ENCODE measurements around the gene CIBAR2.

Gene CIBAR2

GRCh38 chr16:85086347-85087291 lies 25.7 kb downstream of the CIBAR2 start:
- Histone ChIP-seq H3K27ac (replicated peaks) (no peak overlapping the region), H3K4me3 (replicated peaks; ENCODE audit: insufficient read depth, low read length) (no peak overlapping the region), H3K27me3 (ENCODE audit: insufficient read depth, poor library complexity, severe bottlenecking) (peaks cover 37% of the 10 kb centered on the region)
- TF ChIP-seq GABPA (IDR thresholded peaks at IDR 0.05; ENCODE audit: low read depth) (no peak), REST (IDR thresholded peaks at IDR 0.05; ENCODE audit: insufficient replicate concordance, low read depth) (no peak), SPI1 (IDR thresholded peaks at IDR 0.05; ENCODE audit: borderline replicate concordance, low read depth) (no peak), POLR2AphosphoS5 (IDR thresholded peaks at IDR 0.05; ENCODE audit: low read depth) (no peak)
- TF ChIP-seq, protein P1, sequence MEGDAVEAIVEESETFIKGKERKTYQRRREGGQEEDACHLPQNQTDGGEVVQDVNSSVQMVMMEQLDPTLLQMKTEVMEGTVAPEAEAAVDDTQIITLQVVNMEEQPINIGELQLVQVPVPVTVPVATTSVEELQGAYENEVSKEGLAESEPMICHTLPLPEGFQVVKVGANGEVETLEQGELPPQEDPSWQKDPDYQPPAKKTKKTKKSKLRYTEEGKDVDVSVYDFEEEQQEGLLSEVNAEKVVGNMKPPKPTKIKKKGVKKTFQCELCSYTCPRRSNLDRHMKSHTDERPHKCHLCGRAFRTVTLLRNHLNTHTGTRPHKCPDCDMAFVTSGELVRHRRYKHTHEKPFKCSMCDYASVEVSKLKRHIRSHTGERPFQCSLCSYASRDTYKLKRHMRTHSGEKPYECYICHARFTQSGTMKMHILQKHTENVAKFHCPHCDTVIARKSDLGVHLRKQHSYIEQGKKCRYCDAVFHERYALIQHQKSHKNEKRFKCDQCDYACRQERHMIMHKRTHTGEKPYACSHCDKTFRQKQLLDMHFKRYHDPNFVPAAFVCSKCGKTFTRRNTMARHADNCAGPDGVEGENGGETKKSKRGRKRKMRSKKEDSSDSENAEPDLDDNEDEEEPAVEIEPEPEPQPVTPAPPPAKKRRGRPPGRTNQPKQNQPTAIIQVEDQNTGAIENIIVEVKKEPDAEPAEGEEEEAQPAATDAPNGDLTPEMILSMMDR (IDR thresholded peaks at IDR 0.05; ENCODE audit: insufficient read depth, low read length) = peak; percentile 70
- DNase-seq (ENCODE audit: low read depth in 1 of 2, low spot score in 1 of 2) = peak in 1 of 2 experiments; percentile 63

DNA sequence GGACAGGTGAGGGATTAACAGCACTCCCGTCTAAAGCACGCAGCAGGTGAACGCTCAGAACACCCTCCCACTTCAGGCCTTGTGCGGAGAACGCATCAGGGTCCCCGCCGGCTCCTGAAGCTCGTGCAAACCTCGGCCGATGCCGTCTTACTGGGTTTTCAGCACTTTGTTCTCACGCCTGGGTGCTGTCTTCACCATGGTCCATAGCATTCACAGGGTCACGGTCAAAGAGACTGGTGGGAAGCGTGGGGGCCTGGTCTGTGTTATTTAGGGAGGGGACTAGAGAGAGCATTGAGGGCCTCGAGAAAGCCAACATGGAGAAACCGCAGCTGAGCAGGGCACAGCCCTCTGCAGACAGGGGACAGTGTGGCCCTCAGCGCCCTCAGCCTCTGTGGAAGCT lies 26.6 kb downstream of the CIBAR2 start:
- no peak overlapping the region for H3K27ac ChIP-seq (replicated peaks)

More for the DNA sequence above, 26.6 kb downstream of the CIBAR2 start:
- TF ChIP-seq GABPA (IDR thresholded peaks at IDR 0.05; ENCODE audit: low read depth) (no peak), SPI1 (IDR thresholded peaks at IDR 0.05; ENCODE audit: borderline replicate concordance, low read depth) (no peak), POLR2AphosphoS5 (IDR thresholded peaks at IDR 0.05; ENCODE audit: low read depth) (no peak), REST (IDR thresholded peaks at IDR 0.05; ENCODE audit: insufficient replicate concordance, low read depth) (no peak)
- TF ChIP-seq, protein P1 (IDR thresholded peaks at IDR 0.05; ENCODE audit: insufficient read depth, low read length) = no peak
- Histone ChIP-seq H3K27me3 (ENCODE audit: insufficient read depth, poor library complexity, severe bottlenecking) (peaks cover 46% of the 10 kb centered on the region), H3K4me3 (replicated peaks; ENCODE audit: insufficient read depth, low read length) (no peak overlapping the region)
- no peak for DNase-seq (ENCODE audit: low read depth in 1 of 2, low spot score in 1 of 2)

Data from HL-60 (cell line).